WTC11 (cell line): ENCODE measurements around the gene COL21A1. TPM values are rescaled to one million over a fixed set of nuclear protein-coding genes. Genes with fewer than 3 reads are reported as not detected.

Experiments
- ATAC-seq: fragments of 200-7000 bp; cut with Tn5 transposase; 2 replicates; pipeline ENCODE4 v1.10.0; 2021; ENCODE audit warnings: mild to moderate bottlenecking, moderate library complexity
- CTCF ChIA-PET: fragments of 300-600 bp; sonication (Branson Sonifier 250); formaldehyde crosslinking; loops from one replicate; lab custom pipeline; 2021; ENCODE audit warnings: antibody characterized with exemption; lab: Charles Lee
- POLR2A ChIA-PET: fragments of 350-600 bp; sonication (Branson Sonifier 250); formaldehyde crosslinking; loops from one replicate; lab custom pipeline; 2021; ENCODE audit warnings: antibody characterized with exemption; lab: Charles Lee
- DNase-seq: peaks from one replicate; pipeline ENCODE4 v3.0.0; 2021; ENCODE audit warnings: low spot score
- H3K27ac Mint-ChIP-seq: 2 replicates; pipeline ENCODE4 v1.8.0; 2021; ENCODE audit warnings: mixed read lengths
- H3K27me3 Mint-ChIP-seq: 2 replicates; pipeline ENCODE4 v1.8.0; 2021; ENCODE audit warnings: low read depth, mild to moderate bottlenecking, moderate library complexity, mixed read lengths
- H3K36me3 Mint-ChIP-seq: 2 replicates; pipeline ENCODE4 v1.8.0; 2021; ENCODE audit warnings: mixed read lengths
- H3K4me1 Mint-ChIP-seq: 2 replicates; pipeline ENCODE4 v1.8.0; 2022; ENCODE audit warnings: mixed read lengths
- H3K4me3 Mint-ChIP-seq: 2 replicates; pipeline ENCODE4 v1.8.0; 2021; ENCODE audit warnings: mild to moderate bottlenecking, moderate library complexity, mixed read lengths
- H3K9me3 Mint-ChIP-seq: 2 replicates; pipeline ENCODE4 v1.8.0; 2021; ENCODE audit warnings: mixed read lengths
- AFF4 ChIP-seq: sonication (generic); formaldehyde crosslinking; IDR thresholded peaks from 2 replicates; pipeline ENCODE4 v1.8.1; 2023; ENCODE audit warnings: mild to moderate bottlenecking, missing genetic modification reagents, borderline replicate concordance
- ESRRA ChIP-seq: sonication (generic); formaldehyde crosslinking; IDR thresholded peaks from 2 replicates; pipeline ENCODE4 v1.8.1; 2022; ENCODE audit warnings: mild to moderate bottlenecking, missing genetic modification reagents, borderline replicate concordance
- FOXK1 ChIP-seq: sonication (generic); formaldehyde crosslinking; IDR thresholded peaks from 2 replicates; pipeline ENCODE4 v1.8.0; 2022; ENCODE audit warnings: mild to moderate bottlenecking, moderate library complexity, missing genetic modification reagents
- FOXP4 ChIP-seq: sonication (generic); formaldehyde crosslinking; IDR thresholded peaks from 2 replicates; pipeline ENCODE4 v1.8.0; 2022; ENCODE audit warnings: mild to moderate bottlenecking, missing genetic modification reagents
- IRF1 ChIP-seq: sonication (generic); formaldehyde crosslinking; IDR thresholded peaks from 2 replicates; pipeline ENCODE4 v1.8.0; 2023; ENCODE audit warnings: missing genetic modification reagents
- NFATC4 ChIP-seq: fragments of 250-450 bp; sonication (Bioruptor Pico); IDR thresholded peaks from 2 replicates; pipeline ENCODE4 v1.9.0; 2021; ENCODE audit warnings: mild to moderate bottlenecking
- OVOL2 ChIP-seq: fragments of 250-450 bp; sonication (Bioruptor Pico); IDR thresholded peaks from 2 replicates; pipeline ENCODE4 v1.9.0; 2021; ENCODE audit warnings: mild to moderate bottlenecking, borderline replicate concordance
- SOX15 ChIP-seq: fragments of 250-450 bp; sonication (Bioruptor Pico); IDR thresholded peaks from 2 replicates; pipeline ENCODE4 v1.9.0; 2021; ENCODE audit warnings: mild to moderate bottlenecking
- SP1 ChIP-seq: sonication (generic); formaldehyde crosslinking; conservative IDR thresholded peaks from 2 replicates; pipeline ENCODE4 v1.8.1; 2022; ENCODE audit warnings: missing genetic modification reagents
- TEAD1 ChIP-seq: sonication (generic); formaldehyde crosslinking; IDR thresholded peaks from 2 replicates; pipeline ENCODE4 v1.8.0; 2022; ENCODE audit warnings: mild to moderate bottlenecking, missing genetic modification reagents
- ZNF138 ChIP-seq: sonication (generic); formaldehyde crosslinking; conservative IDR thresholded peaks from 2 replicates; pipeline ENCODE4 v1.8.1; 2022; ENCODE audit warnings: mild to moderate bottlenecking, moderate library complexity, missing genetic modification reagents
- ZNF219 ChIP-seq: sonication (generic); formaldehyde crosslinking; IDR thresholded peaks from 2 replicates; pipeline ENCODE4 v1.8.0; 2023; ENCODE audit warnings: missing genetic modification reagents, mild to moderate bottlenecking, borderline replicate concordance
- ZNF423 ChIP-seq: fragments of 250-450 bp; sonication (Bioruptor Pico); IDR thresholded peaks from 2 replicates; pipeline ENCODE4 v2.1.2; 2022; ENCODE audit warnings: mild to moderate bottlenecking, moderate library complexity
- ZNF671 ChIP-seq: fragments of 250-450 bp; sonication (Bioruptor Pico); IDR thresholded peaks from 2 replicates; pipeline ENCODE4 v1.8.0; 2021; ENCODE audit warnings: mild to moderate bottlenecking
- total RNA-seq: library from RNA; stranded (reverse); gene quantifications from 3 replicates; pipeline ENCODE4 v1.2.3, GENCODE V29; 2021
- TF ChIP-seq, protein P1 (sequence below): sonication (generic); formaldehyde crosslinking; IDR thresholded peaks from 2 replicates; pipeline ENCODE4 v1.8.1; 2023; ENCODE audit warnings: mild to moderate bottlenecking, missing genetic modification reagents, moderate library complexity
- TF ChIP-seq, protein P2 (sequence below): sonication (generic); formaldehyde crosslinking; IDR thresholded peaks from 2 replicates; pipeline ENCODE4 v1.8.1; 2022; ENCODE audit warnings: mild to moderate bottlenecking, missing genetic modification reagents, moderate library complexity, borderline replicate concordance

Gene COL21A1
- total RNA-seq, 1 experiment from 2014 or later, result 4.4 TPM

DNA sequence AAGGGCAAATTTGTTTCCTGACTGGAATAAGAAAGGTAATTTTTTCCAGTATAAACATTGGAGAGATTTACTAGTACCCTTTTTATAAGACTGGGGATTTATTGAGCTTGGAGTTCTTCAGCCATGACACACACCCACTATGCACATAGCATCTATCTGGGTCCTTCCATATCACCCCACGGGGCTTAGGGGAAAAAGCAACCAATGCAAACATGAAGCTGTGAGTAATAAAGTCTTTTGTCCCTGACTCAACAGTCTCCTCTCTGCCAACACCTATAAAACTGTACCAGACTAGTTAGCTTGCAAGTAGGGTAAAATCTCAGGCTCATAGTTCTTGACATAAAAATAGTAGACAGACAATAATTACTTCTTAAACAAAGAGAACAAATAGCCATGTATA, 23.4 kb downstream of the COL21A1 start (continued):
- TF ChIP-seq FOXK1 (CRISPR knock-in tag) (no peak), SP1 (CRISPR knock-in tag) (no peak), TEAD1 (CRISPR knock-in tag) (no peak), SOX15 (CRISPR knock-in tag) (no peak), FOXP4 (CRISPR knock-in tag) (no peak), NFATC4 (no peak), OVOL2 (no peak)
- TF ChIP-seq, protein P1, sequence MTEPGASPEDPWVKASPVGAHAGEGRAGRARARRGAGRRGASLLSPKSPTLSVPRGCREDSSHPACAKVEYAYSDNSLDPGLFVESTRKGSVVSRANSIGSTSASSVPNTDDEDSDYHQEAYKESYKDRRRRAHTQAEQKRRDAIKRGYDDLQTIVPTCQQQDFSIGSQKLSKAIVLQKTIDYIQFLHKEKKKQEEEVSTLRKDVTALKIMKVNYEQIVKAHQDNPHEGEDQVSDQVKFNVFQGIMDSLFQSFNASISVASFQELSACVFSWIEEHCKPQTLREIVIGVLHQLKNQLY (CRISPR knock-in tag), result no peak

DNA sequence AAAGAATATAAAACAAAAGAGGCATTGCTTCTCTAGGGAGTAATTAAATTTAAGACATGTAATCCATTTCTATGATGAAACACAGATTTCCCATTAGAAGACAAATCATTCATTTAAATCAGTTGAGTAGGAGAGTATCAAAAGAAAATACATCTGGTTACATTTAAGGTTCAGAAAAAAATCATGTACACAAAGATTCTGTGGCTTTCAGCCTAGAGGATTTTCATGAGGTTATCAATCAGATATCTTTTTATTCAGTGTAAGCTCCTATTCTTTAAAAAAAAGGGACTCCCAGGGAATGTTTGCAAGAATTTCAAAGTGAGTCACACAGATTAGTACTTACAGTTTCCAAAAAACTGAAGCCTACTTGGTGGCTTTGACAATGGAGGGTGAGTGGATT, 24.9 kb downstream of the COL21A1 start:
- DNase-seq, result no peak

More for the DNA sequence above, 24.9 kb downstream of the COL21A1 start:
- no peaks in the 10 kb centered on the region for H3K27me3 Mint-ChIP-seq
- no peak overlapping the region for H3K27ac Mint-ChIP-seq
- H3K36me3 Mint-ChIP-seq, result no peaks in the 10 kb centered on the region
- peaks cover 7% of the 10 kb centered on the region for H3K4me1 Mint-ChIP-seq
- TF ChIP-seq AFF4 (CRISPR knock-in tag) (no peak), ZNF671 (CRISPR knock-in tag) (no peak), ZNF423 (CRISPR knock-in tag) (no peak), ZNF219 (CRISPR knock-in tag) (no peak), ESRRA (CRISPR knock-in tag) (no peak), ZNF138 (CRISPR knock-in tag) (no peak), IRF1 (no peak)
- TF ChIP-seq, protein P2, sequence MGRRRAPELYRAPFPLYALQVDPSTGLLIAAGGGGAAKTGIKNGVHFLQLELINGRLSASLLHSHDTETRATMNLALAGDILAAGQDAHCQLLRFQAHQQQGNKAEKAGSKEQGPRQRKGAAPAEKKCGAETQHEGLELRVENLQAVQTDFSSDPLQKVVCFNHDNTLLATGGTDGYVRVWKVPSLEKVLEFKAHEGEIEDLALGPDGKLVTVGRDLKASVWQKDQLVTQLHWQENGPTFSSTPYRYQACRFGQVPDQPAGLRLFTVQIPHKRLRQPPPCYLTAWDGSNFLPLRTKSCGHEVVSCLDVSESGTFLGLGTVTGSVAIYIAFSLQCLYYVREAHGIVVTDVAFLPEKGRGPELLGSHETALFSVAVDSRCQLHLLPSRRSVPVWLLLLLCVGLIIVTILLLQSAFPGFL (CRISPR knock-in tag), result no peak
- H3K4me3 Mint-ChIP-seq, result no peak overlapping the region
- ChIA-PET POLR2A (no interaction called here), CTCF (no interaction called here)
- H3K9me3 Mint-ChIP-seq, result no peaks in the 10 kb centered on the region
- no peak for ATAC-seq
